HCT116 (cell line): ENCODE data around the gene DOCK7. TPM values are rescaled to one million over a fixed set of nuclear protein-coding genes. Genes with fewer than 3 reads are reported as not detected.

Experiments
- ATAC-seq: fragments of 200-7000 bp; cut with Tn5 transposase; 2 replicates; pipeline ENCODE4 v1.9.1; 2020; ENCODE audit warnings: mild to moderate bottlenecking, moderate library complexity
- BruUV-seq: library from RNA; stranded (reverse); fragments of 400-500 nt; replicated peaks from 2 replicates; lab custom pipeline; 2021; lab: Mats Ljungman, UMichigan
- CTCF ChIA-PET: fragments of 300-600 bp; sonication (Branson Sonifier 250); formaldehyde crosslinking; loops from one replicate; lab custom pipeline; 2021; ENCODE audit warnings: antibody characterized with exemption; lab: Charles Lee
- POLR2A ChIA-PET: fragments of 300-600, 350-600 bp; sonication (Branson Sonifier 250); formaldehyde crosslinking; loops from one replicate; lab custom pipeline; 2021; ENCODE audit warnings: antibody characterized with exemption; lab: Charles Lee
- RAD21 ChIA-PET, 2 experiments: fragments of 300-600 bp; sonication (Branson Sonifier 250); formaldehyde crosslinking; loops; one replicate each; lab custom pipeline; 2023; ENCODE audit warnings: low total read pairs in 2 of 2; ENCODE audit not compliant: uncharacterized antibody in 2 of 2, unreplicated experiment in 2 of 2, low non-redundant PET in 1 of 2; lab: Charles Lee
- DNase-seq: peaks from one replicate; pipeline ENCODE4 v3.0.0-alpha.2; 2010; ENCODE audit warnings: low read depth, low spot score
- H2AFZ ChIP-seq: fragments of 200-600 bp; shearing (Covaris generic), sonication (generic); 2 replicates; pipeline ENCODE4 v1.6.1; 2017; ENCODE audit warnings: low read depth, mixed run types, mixed read lengths, antibody characterized with exemption, low read length; ENCODE audit not compliant: poor library complexity, severe bottlenecking
- H3K27ac ChIP-seq: 2 replicates; pipeline ENCODE4 v1.5.1; 2012; ENCODE audit warnings: low read depth, low read length
- H3K27me3 ChIP-seq: fragments of 200-600 bp; sonication (generic); 2 replicates; pipeline ENCODE4 v1.6.1; 2016; ENCODE audit warnings: mixed run types, low read length, mixed read lengths; ENCODE audit not compliant: insufficient read depth
- H3K36me3 ChIP-seq, 2 experiments: fragments of 200-500 bp in 1 of 2; fragments of 200-600 bp in 1 of 2; sonication (Bioruptor generic) in 1 of 2; sonication (generic) in 1 of 2; 2 replicates each; pipeline versions ENCODE4 v1.5.1 to v1.6.1; 2014 to 2016; ENCODE audit warnings: low read length in 2 of 2, inconsistent platforms in 1 of 2, mixed read lengths in 1 of 2, mixed run types in 1 of 2; ENCODE audit not compliant: insufficient read depth in 2 of 2, control insufficient read depth in 1 of 2
- H3K4me1 ChIP-seq, 2 experiments: fragments of 200-600 bp in 1 of 2; sonication (generic) in 1 of 2; 2 replicates each; pipeline versions ENCODE4 v1.5.1 to v1.6.1; 2012 to 2017; ENCODE audit warnings: low read length in 2 of 2, inconsistent platforms in 1 of 2, mild to moderate bottlenecking in 1 of 2, mixed read lengths in 1 of 2, mixed run types in 1 of 2, moderate library complexity in 1 of 2; ENCODE audit not compliant: insufficient read depth in 2 of 2, control insufficient read depth in 1 of 2
- H3K4me2 ChIP-seq: fragments of 200-600 bp; sonication (generic); 2 replicates; pipeline ENCODE4 v1.6.1; 2017; ENCODE audit warnings: mixed run types, low read length, mixed read lengths
- H3K4me3 ChIP-seq, 2 experiments: fragments of 200-600 bp in 1 of 2; sonication (generic) in 1 of 2; replicated peaks in 1 of 2; 2 replicates each; pipeline ENCODE4 v1.5.1; 2011 to 2016; ENCODE audit warnings: low read length in 2 of 2, control low read depth in 1 of 2, low read depth in 1 of 2, mild to moderate bottlenecking in 1 of 2, mixed read lengths in 1 of 2, mixed run types in 1 of 2
- H3K79me2 ChIP-seq: fragments of 200-600 bp; sonication (generic); 2 replicates; pipeline ENCODE4 v1.6.1; 2017; ENCODE audit warnings: mild to moderate bottlenecking, mixed run types, low read length, moderate library complexity, mixed read lengths; ENCODE audit not compliant: insufficient read depth
- H3K9ac ChIP-seq: fragments of 200-600 bp; sonication (generic); 2 replicates; pipeline ENCODE4 v1.6.1; 2016; ENCODE audit warnings: low read length, mixed read lengths
- H3K9me2 ChIP-seq: fragments of 200-600 bp; sonication (generic), shearing (Covaris generic); 2 replicates; pipeline ENCODE4 v1.6.1; 2017; ENCODE audit warnings: mixed run types, mild to moderate bottlenecking, moderate library complexity; ENCODE audit not compliant: insufficient read depth
- H3K9me3 ChIP-seq, 2 experiments: fragments of 200-500 bp in 1 of 2; fragments of 200-600 bp in 1 of 2; sonication (Bioruptor generic) in 1 of 2; sonication (generic) in 1 of 2; 2 replicates each; pipeline ENCODE4 v1.6.1; 2014 to 2017; ENCODE audit warnings: low read length in 2 of 2, mixed read lengths in 2 of 2, inconsistent platforms in 1 of 2, low read depth in 1 of 2, mild to moderate bottlenecking in 1 of 2, mixed run types in 1 of 2, moderate library complexity in 1 of 2; ENCODE audit not compliant: control insufficient read depth in 1 of 2, insufficient read depth in 1 of 2
- H4K20me1 ChIP-seq: fragments of 200-600 bp; sonication (generic), shearing (Covaris generic); 2 replicates; pipeline ENCODE4 v1.6.1; 2017; ENCODE audit warnings: mixed run types, mild to moderate bottlenecking, moderate library complexity; ENCODE audit not compliant: insufficient read depth
- CBX3 ChIP-seq: IDR thresholded peaks from 2 replicates; pipeline ENCODE4 v1.6.1; 2012; ENCODE audit warnings: low read depth
- CEBPB ChIP-seq: IDR thresholded peaks from 2 replicates; pipeline ENCODE4 v1.6.1; 2012; ENCODE audit warnings: low read depth
- CTCF ChIP-seq, 3 experiments: fragments of 200-600 bp in 1 of 3; sonication (generic) in 1 of 3; IDR thresholded peaks in 2 of 3; conservative IDR thresholded peaks in 1 of 3; 2 replicates each; pipeline ENCODE4 v1.5.1; 2012 to 2017; ENCODE audit warnings: low read depth in 2 of 3, low read length in 2 of 3, antibody characterized with exemption in 1 of 3, borderline replicate concordance in 1 of 3, control low read depth in 1 of 3, mild to moderate bottlenecking in 1 of 3, mixed read lengths in 1 of 3, mixed run types in 1 of 3, moderate library complexity in 1 of 3; ENCODE audit not compliant: insufficient read depth in 1 of 3
- EGR1 ChIP-seq: IDR thresholded peaks from 2 replicates; pipeline ENCODE4 v1.6.1; 2012; ENCODE audit warnings: low read depth
- ELF1 ChIP-seq: IDR thresholded peaks from 2 replicates; pipeline ENCODE4 v1.6.1; 2012; ENCODE audit warnings: low read depth, borderline replicate concordance
- EZH2 ChIP-seq: fragments of 200-600 bp; sonication (generic); IDR thresholded peaks from 2 replicates; pipeline ENCODE4 v1.6.1; 2017; ENCODE audit warnings: antibody characterized with exemption, mixed run types
- EZH2phosphoT487 ChIP-seq: fragments of 200-600 bp; IDR thresholded peaks from 2 replicates; pipeline ENCODE4 v1.6.1; 2018; ENCODE audit warnings: antibody characterized with exemption, borderline replicate concordance
- FOSL1 ChIP-seq: IDR thresholded peaks from 2 replicates; pipeline ENCODE4 v1.6.1; 2012; ENCODE audit warnings: low read depth
- JUND ChIP-seq: IDR thresholded peaks from 2 replicates; pipeline ENCODE4 v1.6.1; 2012
- POLR2AphosphoS5 ChIP-seq: IDR thresholded peaks from 2 replicates; pipeline ENCODE4 v1.6.1; 2011; ENCODE audit warnings: mild to moderate bottlenecking, low read depth, low read length, moderate library complexity
- SIN3A ChIP-seq: IDR thresholded peaks from 2 replicates; pipeline ENCODE4 v1.6.1; 2012; ENCODE audit warnings: low read depth
- SP1 ChIP-seq: IDR thresholded peaks from 2 replicates; pipeline ENCODE4 v1.6.1; 2012; ENCODE audit warnings: low read depth
- TCF7L2 ChIP-seq: IDR thresholded peaks from 2 replicates; pipeline ENCODE4 v1.7.0; 2011; ENCODE audit warnings: borderline replicate concordance, inconsistent platforms; ENCODE audit not compliant: insufficient read depth, insufficient read length; ENCODE audit errors: extremely low read depth
- YY1 ChIP-seq: IDR thresholded peaks from 2 replicates; pipeline ENCODE4 v1.6.1; 2011; ENCODE audit warnings: low read length, low read depth, moderate library complexity, mild to moderate bottlenecking; ENCODE audit not compliant: insufficient replicate concordance; ENCODE audit errors: extremely low read depth
- ZBTB33 ChIP-seq: IDR thresholded peaks from 2 replicates; pipeline ENCODE4 v1.6.1; 2011; ENCODE audit warnings: mild to moderate bottlenecking, low read length, moderate library complexity; ENCODE audit not compliant: insufficient replicate concordance; ENCODE audit errors: extremely low read depth
- ZFX ChIP-seq: fragments of 450-650 bp; IDR thresholded peaks from 2 replicates; pipeline ENCODE4 v1.6.1; 2017
- ZNF274 ChIP-seq: fragments of 200-500 bp; sonication (Bioruptor generic); IDR thresholded peaks from 2 replicates; pipeline ENCODE4 v1.6.1; 2014; ENCODE audit warnings: mild to moderate bottlenecking, low read depth, low read length, inconsistent platforms
- intact Hi-C: fragments of 100-400 bp; cut with micrococcal nuclease; formaldehyde crosslinking; loops from 2 replicates; pipeline ENCODE4 v1.10.0; 2022
- total RNA-seq: library from RNA; stranded (reverse); gene quantifications from one replicate; pipeline ENCODE4 v1.2.1, GENCODE V29; 2021; ENCODE audit not compliant: unreplicated experiment
- TF ChIP-seq, protein P1 (sequence below): IDR thresholded peaks from 2 replicates; pipeline ENCODE4 v1.6.1; 2012; ENCODE audit warnings: low read depth
- TF ChIP-seq, protein P2 (sequence below): IDR thresholded peaks from 2 replicates; pipeline ENCODE4 v1.6.1; 2012
- TF ChIP-seq, protein P3 (sequence below): IDR thresholded peaks from 2 replicates; pipeline ENCODE4 v1.6.1; 2012

The DOCK7 gene
- total RNA-seq, 1 experiment from 2014 or later, result 49.0 TPM

- no peak overlapping the region for H3K27ac ChIP-seq
- H3K4me1 ChIP-seq, result no peaks in the 10 kb centered on the region
- CTCF ChIA-PET, result no interaction called here
- no peaks in the 10 kb centered on the region for H3K79me2 ChIP-seq
- no TSS peak for BruUV-seq
- no peak for DNase-seq
- ATAC-seq, result no peak
- no peaks in the 10 kb centered on the region for H3K9me2 ChIP-seq
- POLR2A ChIA-PET, result no interaction called here
- no peak for TF ChIP-seq CBX3
- TF ChIP-seq, protein P1, sequence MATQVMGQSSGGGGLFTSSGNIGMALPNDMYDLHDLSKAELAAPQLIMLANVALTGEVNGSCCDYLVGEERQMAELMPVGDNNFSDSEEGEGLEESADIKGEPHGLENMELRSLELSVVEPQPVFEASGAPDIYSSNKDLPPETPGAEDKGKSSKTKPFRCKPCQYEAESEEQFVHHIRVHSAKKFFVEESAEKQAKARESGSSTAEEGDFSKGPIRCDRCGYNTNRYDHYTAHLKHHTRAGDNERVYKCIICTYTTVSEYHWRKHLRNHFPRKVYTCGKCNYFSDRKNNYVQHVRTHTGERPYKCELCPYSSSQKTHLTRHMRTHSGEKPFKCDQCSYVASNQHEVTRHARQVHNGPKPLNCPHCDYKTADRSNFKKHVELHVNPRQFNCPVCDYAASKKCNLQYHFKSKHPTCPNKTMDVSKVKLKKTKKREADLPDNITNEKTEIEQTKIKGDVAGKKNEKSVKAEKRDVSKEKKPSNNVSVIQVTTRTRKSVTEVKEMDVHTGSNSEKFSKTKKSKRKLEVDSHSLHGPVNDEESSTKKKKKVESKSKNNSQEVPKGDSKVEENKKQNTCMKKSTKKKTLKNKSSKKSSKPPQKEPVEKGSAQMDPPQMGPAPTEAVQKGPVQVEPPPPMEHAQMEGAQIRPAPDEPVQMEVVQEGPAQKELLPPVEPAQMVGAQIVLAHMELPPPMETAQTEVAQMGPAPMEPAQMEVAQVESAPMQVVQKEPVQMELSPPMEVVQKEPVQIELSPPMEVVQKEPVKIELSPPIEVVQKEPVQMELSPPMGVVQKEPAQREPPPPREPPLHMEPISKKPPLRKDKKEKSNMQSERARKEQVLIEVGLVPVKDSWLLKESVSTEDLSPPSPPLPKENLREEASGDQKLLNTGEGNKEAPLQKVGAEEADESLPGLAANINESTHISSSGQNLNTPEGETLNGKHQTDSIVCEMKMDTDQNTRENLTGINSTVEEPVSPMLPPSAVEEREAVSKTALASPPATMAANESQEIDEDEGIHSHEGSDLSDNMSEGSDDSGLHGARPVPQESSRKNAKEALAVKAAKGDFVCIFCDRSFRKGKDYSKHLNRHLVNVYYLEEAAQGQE, result no peak
- TF ChIP-seq, protein P2, sequence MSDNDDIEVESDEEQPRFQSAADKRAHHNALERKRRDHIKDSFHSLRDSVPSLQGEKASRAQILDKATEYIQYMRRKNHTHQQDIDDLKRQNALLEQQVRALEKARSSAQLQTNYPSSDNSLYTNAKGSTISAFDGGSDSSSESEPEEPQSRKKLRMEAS, result no peak
- TF ChIP-seq SP1, result no peak
- no peak for TF ChIP-seq FOSL1
- no peak for TF ChIP-seq ZFX
- TF ChIP-seq CTCF (IDR thresholded peaks at IDR 0.05 in 2 of 3, conservative IDR thresholded peaks at IDR 0.05 in 1 of 3; ENCODE audit: borderline replicate concordance in 1 of 3, insufficient read depth in 1 of 3, low read depth in 2 of 3, low read length in 2 of 3), result no peak
- TF ChIP-seq, protein P3, sequence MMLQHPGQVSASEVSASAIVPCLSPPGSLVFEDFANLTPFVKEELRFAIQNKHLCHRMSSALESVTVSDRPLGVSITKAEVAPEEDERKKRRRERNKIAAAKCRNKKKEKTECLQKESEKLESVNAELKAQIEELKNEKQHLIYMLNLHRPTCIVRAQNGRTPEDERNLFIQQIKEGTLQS, result no peak
- TF ChIP-seq YY1, result no peak
- no peak for TF ChIP-seq EGR1
- no peak for TF ChIP-seq JUND
- no peak for TF ChIP-seq CEBPB
- no peak for TF ChIP-seq SIN3A
- TF ChIP-seq EZH2phosphoT487, result no peak
- TF ChIP-seq EZH2, result no peak
- TF ChIP-seq ZBTB33, result no peak
- TF ChIP-seq TCF7L2, result no peak
- TF ChIP-seq ELF1, result no peak
- no peak for TF ChIP-seq ZNF274
- TF ChIP-seq POLR2AphosphoS5, result no peak
- no peaks in the 10 kb centered on the region for H3K36me3 ChIP-seq
- H3K9ac ChIP-seq, result no peak overlapping the region
- H3K4me3 ChIP-seq, result no peak overlapping the region
- intact Hi-C loops, result no loop called here
- RAD21 ChIA-PET, result no interaction called here
- H4K20me1 ChIP-seq, result no peaks in the 10 kb centered on the region
- H3K4me2 ChIP-seq, result no peak overlapping the region
- no peaks in the 10 kb centered on the region for H3K27me3 ChIP-seq
- peaks cover 0 to 3% of the 10 kb centered on the region in 2 experiments; a peak in 1 of 4 replicates for H3K9me3 ChIP-seq
- no peak overlapping the region for H2AFZ ChIP-seq
Measured at GRCh38 chr1:62462370-62462769, 225.8 kb downstream of the DOCK7 start.
